ENCODE data around the gene NECAB3. TPM values are rescaled to one million over a fixed set of nuclear protein-coding genes. Genes with fewer than 3 reads are reported as not detected.

Gene NECAB3
- total RNA-seq, 4 donors from 2014 or later = 34.1 to 43.4 (median 39.9) TPM

DNA sequence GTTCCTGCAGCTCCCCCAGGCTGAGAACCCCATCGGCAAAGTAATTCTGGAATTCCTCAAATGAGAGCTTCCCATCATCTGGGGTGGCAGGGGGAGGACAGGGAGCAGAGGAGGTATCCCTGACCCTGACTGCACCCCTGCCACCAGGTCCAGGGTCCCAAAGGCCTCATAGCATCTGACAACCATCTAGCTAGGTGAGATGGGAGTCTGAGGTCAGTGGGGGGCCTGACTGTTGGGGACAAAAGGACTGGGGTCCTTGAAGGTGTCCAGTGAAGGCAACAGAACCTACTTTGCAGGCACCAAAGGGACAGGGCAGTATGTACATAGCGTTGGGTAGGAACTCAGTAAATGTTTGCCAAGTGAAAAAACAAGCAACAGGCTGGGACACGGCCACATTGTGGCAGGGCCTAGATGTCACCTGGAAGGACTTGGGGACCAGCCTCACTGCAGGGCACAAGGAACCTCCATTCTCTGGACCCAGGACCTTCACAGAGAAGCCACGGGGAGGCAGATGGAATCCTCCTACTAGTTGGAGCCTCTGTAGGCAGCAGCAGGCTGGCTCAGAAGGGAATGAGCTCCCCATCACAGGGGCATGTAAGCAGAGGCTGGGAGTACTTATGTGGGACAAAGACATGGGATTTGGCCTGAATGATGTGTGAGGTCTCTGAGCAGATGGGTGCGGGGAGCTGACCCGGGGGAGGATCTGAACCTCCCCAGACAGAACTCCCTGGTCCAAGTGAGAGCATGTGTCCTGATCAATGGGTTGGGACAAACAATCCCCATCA is 3.3 kb downstream of the NECAB3 start:
- peaks cover 43 to 74% (median 60%) of the 10 kb centered on the region in 4 donors for H3K4me1 ChIP-seq
- peak overlapping the region in 2 of 4 donors; percentile 95 to 96 for H3K27ac ChIP-seq (replicated peaks in 1 of 4)
- 89% methylated on average over 6 of the region's 6 CpGs for WGBS
- H3K36me3 ChIP-seq = peaks cover 0 to 33% (median 23%) of the 10 kb centered on the region in 4 donors
- no peaks in the 10 kb centered on the region for H3K9me3 ChIP-seq
- no peak overlapping the region for H3K4me3 ChIP-seq
- DNase-seq (ENCODE audit: extremely low spot score) = no peak
- no peak for TF ChIP-seq POLR2AphosphoS5 (IDR thresholded peaks at IDR 0.05)
- TF ChIP-seq CTCF (IDR thresholded peaks at IDR 0.05) = no peak
- TF ChIP-seq EP300 (IDR thresholded peaks at IDR 0.05) = no peak
- no peak for TF ChIP-seq POLR2A (IDR thresholded peaks at IDR 0.05; ENCODE audit: low read depth)
- intact Hi-C loops (cut with DNase I) = no loop called here
- no peaks in the 10 kb centered on the region for H3K27me3 ChIP-seq

GRCh38 chr20:33669873-33670640 is 4.2 kb downstream of the NECAB3 start:
- H3K36me3 ChIP-seq = peaks cover 0 to 33% (median 23%) of the 10 kb centered on the region in 4 donors
- no peak for DNase-seq (ENCODE audit: extremely low spot score)
- no peaks in the 10 kb centered on the region for H3K27me3 ChIP-seq
- H3K4me3 ChIP-seq = no peak overlapping the region
- no peaks in the 10 kb centered on the region for H3K9me3 ChIP-seq
- no peak for TF ChIP-seq POLR2A (IDR thresholded peaks at IDR 0.05; ENCODE audit: low read depth)
- no peak for TF ChIP-seq POLR2AphosphoS5 (IDR thresholded peaks at IDR 0.05)
- no peak for TF ChIP-seq EP300 (IDR thresholded peaks at IDR 0.05)
- TF ChIP-seq CTCF (IDR thresholded peaks at IDR 0.05) = no peak
- 78% methylated on average over 13 of the region's 13 CpGs for WGBS
- H3K27ac ChIP-seq (replicated peaks in 1 of 4) = peak overlapping the region in 2 of 4 donors; percentile 24 to 44
- intact Hi-C loops (cut with DNase I) = no loop called here
- peaks cover 42 to 70% (median 57%) of the 10 kb centered on the region in 4 donors for H3K4me1 ChIP-seq

DNA sequence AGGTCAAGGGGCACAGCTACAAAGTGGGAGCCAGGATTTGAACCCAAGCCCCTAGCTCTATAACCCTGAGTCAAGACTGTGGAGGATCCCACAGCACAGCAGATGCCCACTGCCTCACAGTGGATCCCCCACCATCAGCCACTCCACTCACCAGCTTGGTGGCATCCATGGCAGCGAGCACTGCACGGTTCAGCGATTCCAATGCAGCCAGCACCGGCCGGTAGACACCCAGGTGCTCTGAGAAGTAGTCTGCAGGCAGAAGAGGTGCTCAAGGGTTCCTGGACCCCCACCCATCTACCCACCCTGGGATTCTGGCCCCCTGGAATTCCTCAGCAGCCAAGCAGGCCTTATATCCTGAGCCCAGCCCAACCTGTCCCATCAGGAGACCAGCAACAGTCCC is 5.0 kb downstream of the NECAB3 start:
- H3K36me3 ChIP-seq = peaks cover 0 to 33% (median 23%) of the 10 kb centered on the region in 4 donors
- 89% methylated on average over 5 of the region's 5 CpGs for WGBS
- H3K27me3 ChIP-seq = no peaks in the 10 kb centered on the region
- no peak overlapping the region for H3K4me3 ChIP-seq
- DNase-seq (ENCODE audit: extremely low spot score) = no peak
- peak overlapping the region in 1 of 4 donors; percentile 44 for H3K27ac ChIP-seq (replicated peaks in 1 of 4)
- peaks cover 42 to 70% (median 56%) of the 10 kb centered on the region in 4 donors for H3K4me1 ChIP-seq
- no peaks in the 10 kb centered on the region for H3K9me3 ChIP-seq
- TF ChIP-seq CTCF (IDR thresholded peaks at IDR 0.05) (no peak), EP300 (IDR thresholded peaks at IDR 0.05) (no peak), POLR2A (IDR thresholded peaks at IDR 0.05; ENCODE audit: low read depth) (no peak), POLR2AphosphoS5 (IDR thresholded peaks at IDR 0.05) (no peak)
- intact Hi-C loops (cut with DNase I) = no loop called here

DNA sequence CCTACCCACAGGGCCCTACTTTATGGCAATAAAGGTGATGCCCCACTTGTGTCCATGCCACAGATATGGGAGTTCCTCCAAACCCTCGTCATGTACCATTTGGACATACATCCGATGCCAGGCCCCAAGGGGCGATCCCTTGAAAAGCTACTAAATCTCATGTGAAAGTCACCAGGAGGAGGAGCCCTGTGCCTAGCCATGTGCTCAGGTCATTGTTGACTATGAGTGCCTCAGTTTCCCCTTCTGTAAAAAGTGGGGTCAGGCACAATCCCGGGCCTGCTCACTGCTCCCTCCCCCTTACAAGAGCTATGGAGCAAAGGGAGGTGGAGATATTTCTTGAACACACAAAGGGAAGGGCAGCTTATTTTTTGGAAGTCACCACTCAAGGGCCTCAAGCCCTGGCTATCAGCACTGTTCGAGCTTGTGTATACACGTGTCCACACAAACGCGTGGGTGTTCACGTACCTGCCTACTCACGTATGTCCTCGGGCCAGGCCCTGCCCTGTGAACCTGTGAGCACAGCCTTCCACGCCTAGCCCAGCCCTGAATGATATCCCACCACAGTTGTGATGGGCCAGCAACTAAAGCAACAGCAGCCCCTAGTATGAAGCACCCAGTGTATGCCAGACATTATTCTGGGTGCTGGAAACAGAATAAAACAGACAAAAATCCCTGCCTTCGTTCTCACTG is 5.6 kb downstream of the NECAB3 start:
- Histone ChIP-seq H3K27me3 (no peaks in the 10 kb centered on the region), H3K27ac (replicated peaks in 1 of 4) (peak overlapping the region; percentile 85 to 95 (median 92)), H3K4me1 (peaks cover 46 to 72% (median 59%) of the 10 kb centered on the region in 4 donors), H3K36me3 (peaks cover 0 to 33% (median 23%) of the 10 kb centered on the region in 4 donors), H3K9me3 (no peaks in the 10 kb centered on the region), H3K4me3 (peak overlapping the region in 1 of 4 donors; percentile 71)
- DNase-seq (ENCODE audit: extremely low spot score) = no peak
- intact Hi-C loops (cut with DNase I) = loop anchor here (1.0 kb wide), 1 partner anchor 211 kb away; no protein-coding TSS in a partner anchor
- WGBS = 82% methylated on average over 13 of the region's 13 CpGs
- no peak for TF ChIP-seq POLR2A (IDR thresholded peaks at IDR 0.05; ENCODE audit: low read depth)
- no peak for TF ChIP-seq POLR2AphosphoS5 (IDR thresholded peaks at IDR 0.05)
- TF ChIP-seq CTCF (IDR thresholded peaks at IDR 0.05) = no peak
- no peak for TF ChIP-seq EP300 (IDR thresholded peaks at IDR 0.05)
